Nephron (organoid): ENCODE measurements around the gene CORO2B.
"Not testable (repeated sequence)": the region's sequence is repeated elsewhere in the genome, so short reads cannot be mapped to it uniquely, and the experiment has no call there.

Experiments used
- H3K27ac Mint-ChIP-seq, 3 experiments: 2 replicates each; pipeline ENCODE4 v1.8.0; 2020; ENCODE audit warnings: mixed read lengths in 3 of 3, mild to moderate bottlenecking in 2 of 3, moderate library complexity in 1 of 3
- H3K27me3 Mint-ChIP-seq: 2 replicates; pipeline ENCODE4 v1.8.0; 2021; ENCODE audit warnings: low read depth, mild to moderate bottlenecking, moderate library complexity, mixed read lengths
- H3K36me3 Mint-ChIP-seq: 2 replicates; pipeline ENCODE4 v1.8.0; 2020; ENCODE audit warnings: low read depth, mixed read lengths
- H3K4me1 Mint-ChIP-seq: 2 replicates; pipeline ENCODE4 v1.8.0; 2020; ENCODE audit warnings: mixed read lengths
- H3K4me3 Mint-ChIP-seq, 3 experiments: 2 replicates each; pipeline ENCODE4 v1.8.0; 2020; ENCODE audit warnings: mild to moderate bottlenecking in 3 of 3, mixed read lengths in 3 of 3, moderate library complexity in 2 of 3
- H3K9me3 Mint-ChIP-seq: 2 replicates; pipeline ENCODE4 v1.8.0; 2020; ENCODE audit warnings: mixed read lengths
- TF ChIP-seq, protein P1 (sequence below), 3 experiments: fragments of 200-600 bp; sonication (generic); IDR thresholded peaks; one replicate each; pipeline ENCODE4 v1.5.0; 2021; ENCODE audit warnings: antibody characterized with exemption in 3 of 3; ENCODE audit not compliant: unreplicated experiment in 3 of 3

Gene CORO2B

DNA sequence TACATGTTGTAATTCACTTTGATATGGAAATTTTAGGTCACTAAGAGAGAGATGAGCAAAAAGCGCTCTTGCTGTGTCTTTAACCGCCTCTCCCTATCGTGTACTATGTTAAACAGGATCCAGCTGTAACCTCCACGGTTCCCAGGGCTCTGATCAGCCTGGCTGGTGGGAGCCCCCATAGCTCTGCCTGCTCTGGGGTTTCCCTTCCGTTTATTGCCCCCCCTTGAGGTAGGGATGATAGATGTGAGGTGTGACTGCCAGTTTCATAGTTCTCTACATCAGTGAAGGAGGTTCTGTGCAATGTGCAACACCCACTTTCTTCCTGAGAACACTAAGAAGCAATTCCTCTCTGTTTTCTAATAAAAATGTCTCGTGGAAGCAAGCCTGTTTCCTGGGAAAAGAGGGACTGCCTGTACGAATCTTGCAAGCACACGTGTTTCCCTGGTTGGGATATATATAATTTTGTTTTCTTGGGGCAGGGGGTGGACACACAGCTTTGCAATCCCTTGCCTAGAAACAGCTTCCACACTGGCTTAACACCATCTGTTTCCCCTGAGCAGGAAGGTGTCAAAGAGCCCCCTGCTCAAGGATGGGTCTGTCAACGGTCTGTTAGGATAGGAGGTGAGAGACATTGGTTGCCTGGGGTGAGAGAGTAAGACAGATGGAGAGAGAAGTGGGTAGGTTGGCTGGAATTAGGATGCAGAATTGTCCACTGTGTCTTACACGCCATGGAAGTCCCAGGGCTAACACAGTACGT, 23.8 kb downstream of the CORO2B start:
- TF ChIP-seq, protein P1, sequence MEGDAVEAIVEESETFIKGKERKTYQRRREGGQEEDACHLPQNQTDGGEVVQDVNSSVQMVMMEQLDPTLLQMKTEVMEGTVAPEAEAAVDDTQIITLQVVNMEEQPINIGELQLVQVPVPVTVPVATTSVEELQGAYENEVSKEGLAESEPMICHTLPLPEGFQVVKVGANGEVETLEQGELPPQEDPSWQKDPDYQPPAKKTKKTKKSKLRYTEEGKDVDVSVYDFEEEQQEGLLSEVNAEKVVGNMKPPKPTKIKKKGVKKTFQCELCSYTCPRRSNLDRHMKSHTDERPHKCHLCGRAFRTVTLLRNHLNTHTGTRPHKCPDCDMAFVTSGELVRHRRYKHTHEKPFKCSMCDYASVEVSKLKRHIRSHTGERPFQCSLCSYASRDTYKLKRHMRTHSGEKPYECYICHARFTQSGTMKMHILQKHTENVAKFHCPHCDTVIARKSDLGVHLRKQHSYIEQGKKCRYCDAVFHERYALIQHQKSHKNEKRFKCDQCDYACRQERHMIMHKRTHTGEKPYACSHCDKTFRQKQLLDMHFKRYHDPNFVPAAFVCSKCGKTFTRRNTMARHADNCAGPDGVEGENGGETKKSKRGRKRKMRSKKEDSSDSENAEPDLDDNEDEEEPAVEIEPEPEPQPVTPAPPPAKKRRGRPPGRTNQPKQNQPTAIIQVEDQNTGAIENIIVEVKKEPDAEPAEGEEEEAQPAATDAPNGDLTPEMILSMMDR (IDR thresholded peaks at IDR 0.05; ENCODE audit: unreplicated experiment in 3 of 3) = no peak
- H3K27ac Mint-ChIP-seq = peak overlapping the region; percentile 98 to 99 (median 99)
- H3K4me3 Mint-ChIP-seq = peak overlapping the region in 2 of 3 experiments; percentile 14 to 18
- peaks cover 3% of the 10 kb centered on the region for H3K9me3 Mint-ChIP-seq
- peaks cover 7% of the 10 kb centered on the region for H3K36me3 Mint-ChIP-seq
- peaks cover 7% of the 10 kb centered on the region for H3K27me3 Mint-ChIP-seq
- peaks cover 85% of the 10 kb centered on the region for H3K4me1 Mint-ChIP-seq

DNA sequence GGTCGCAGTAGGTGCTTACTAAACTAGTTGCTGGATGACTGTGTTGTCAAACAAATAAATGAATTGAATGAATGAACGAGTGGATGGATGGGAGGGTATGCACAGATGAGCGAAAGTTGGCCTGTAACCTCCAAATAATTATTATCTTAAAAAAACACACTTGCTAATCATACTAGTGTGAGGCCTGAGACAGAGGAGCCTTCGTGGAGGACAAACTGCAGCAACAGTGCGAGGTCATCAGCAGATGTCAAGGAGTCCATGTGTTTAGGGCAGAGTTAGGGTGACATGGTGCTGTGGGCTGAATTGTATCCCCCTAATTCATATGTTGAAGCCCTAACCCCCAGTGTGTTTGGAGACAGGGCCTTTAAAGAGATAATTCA, 24.4 kb downstream of the CORO2B start:
- peaks cover 81% of the 10 kb centered on the region for H3K4me1 Mint-ChIP-seq
- peaks cover 7% of the 10 kb centered on the region for H3K36me3 Mint-ChIP-seq
- peak overlapping the region; percentile 98 to 99 (median 99) for H3K27ac Mint-ChIP-seq
- H3K4me3 Mint-ChIP-seq = no peak overlapping the region
- peaks cover 3% of the 10 kb centered on the region for H3K9me3 Mint-ChIP-seq
- TF ChIP-seq, protein P1 (IDR thresholded peaks at IDR 0.05; ENCODE audit: unreplicated experiment in 3 of 3) = no peak
- peaks cover 7% of the 10 kb centered on the region for H3K27me3 Mint-ChIP-seq

DNA sequence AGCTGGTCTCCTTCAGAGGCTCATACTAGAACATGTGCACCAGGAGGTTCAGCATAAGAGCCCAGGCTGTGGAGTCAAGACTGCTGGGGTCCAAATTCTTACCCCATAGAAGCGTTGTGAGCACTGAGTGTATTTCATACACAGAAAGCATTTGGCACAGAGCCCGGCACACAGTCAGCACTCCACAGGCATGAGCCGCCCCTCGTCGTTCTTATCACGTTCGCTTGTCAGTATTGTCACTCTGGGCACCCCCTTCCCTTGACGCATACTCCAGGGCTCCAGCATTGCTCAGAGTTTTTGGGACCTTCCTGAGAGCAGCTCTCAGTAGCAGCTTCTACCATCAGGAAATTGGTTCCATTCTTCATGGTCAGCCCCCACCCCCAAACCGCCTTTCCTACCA, 25.2 kb downstream of the CORO2B start:
- TF ChIP-seq, protein P1 (IDR thresholded peaks at IDR 0.05; ENCODE audit: unreplicated experiment in 3 of 3) = no peak
- Mint-ChIP-seq H3K27me3 (peaks cover 7% of the 10 kb centered on the region), H3K9me3 (peaks cover 3% of the 10 kb centered on the region), H3K36me3 (peaks cover 7% of the 10 kb centered on the region), H3K4me3 (peak overlapping the region in 1 of 3 experiments; percentile 20), H3K27ac (peak overlapping the region; percentile 98 to 99 (median 99)), H3K4me1 (peaks cover 81% of the 10 kb centered on the region)

DNA sequence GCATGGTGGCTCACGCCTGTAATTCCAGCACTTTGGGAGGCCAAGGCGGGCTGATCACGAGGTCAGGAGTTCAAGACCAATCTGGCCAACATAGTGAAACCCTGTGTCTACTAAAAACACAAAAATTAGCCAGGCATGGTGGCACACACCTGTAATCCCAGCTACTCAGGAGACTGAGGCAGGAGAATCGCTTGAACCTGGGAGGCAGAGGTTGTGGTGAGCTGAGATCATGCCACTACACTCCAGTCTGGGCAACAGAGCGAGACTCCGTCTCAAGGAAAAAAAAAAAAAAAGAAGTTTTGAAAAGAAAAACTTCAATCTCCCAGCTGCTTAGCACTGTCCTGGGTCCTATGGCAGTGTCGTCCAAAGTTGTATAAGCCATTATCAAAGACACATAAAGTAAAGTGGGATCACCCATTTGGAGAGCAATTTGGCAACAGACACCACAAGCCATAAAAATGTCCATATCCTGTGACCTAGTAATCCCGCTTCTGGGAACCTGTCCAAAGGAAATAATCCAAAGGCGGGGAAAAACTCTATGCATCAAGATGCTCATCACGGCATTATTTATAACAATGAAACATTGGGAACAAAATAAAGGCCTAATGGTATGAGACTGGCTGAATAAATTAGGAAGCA, 26.2 kb downstream of the CORO2B start:
- not testable (repeated sequence) for H3K27me3 Mint-ChIP-seq

DNA sequence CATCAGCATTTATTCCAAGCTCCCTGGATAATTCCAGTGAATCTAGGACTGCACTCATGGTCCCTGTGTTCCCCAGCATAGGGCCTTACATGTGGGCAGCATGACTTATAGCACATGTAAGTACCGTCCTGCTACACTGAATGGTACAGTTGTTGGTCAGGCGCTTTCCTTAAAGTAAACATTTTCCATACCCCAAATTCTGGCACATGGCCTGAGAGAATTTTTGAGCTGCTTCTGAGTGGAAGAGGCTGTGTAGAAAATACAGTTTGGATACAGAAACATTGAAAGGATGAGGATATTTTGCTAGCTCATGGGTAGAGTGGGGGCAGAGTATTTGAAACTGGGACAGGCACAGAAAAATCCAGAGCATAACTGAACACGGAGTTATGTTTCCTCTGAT, 27.6 kb downstream of the CORO2B start:
- Mint-ChIP-seq H3K4me1 (peaks cover 65% of the 10 kb centered on the region), H3K27me3 (peaks cover 7% of the 10 kb centered on the region), H3K27ac (peak overlapping the region; percentile 90 to 98 (median 92)), H3K4me3 (peak overlapping the region in 1 of 3 experiments; percentile 14), H3K9me3 (peaks cover 3% of the 10 kb centered on the region), H3K36me3 (peaks cover 7% of the 10 kb centered on the region)
- TF ChIP-seq, protein P1 (IDR thresholded peaks at IDR 0.05; ENCODE audit: unreplicated experiment in 3 of 3) = no peak

More for the DNA sequence above, 26.2 kb downstream of the CORO2B start:
- Mint-ChIP-seq H3K4me1 (peaks cover 72% of the 10 kb centered on the region), H3K27ac (peak overlapping the region; percentile 98 to 99 (median 99)), H3K4me3 (peak overlapping the region; percentile 12 to 56 (median 22))
- not testable (repeated sequence) for H3K36me3 Mint-ChIP-seq, H3K9me3 Mint-ChIP-seq

DNA sequence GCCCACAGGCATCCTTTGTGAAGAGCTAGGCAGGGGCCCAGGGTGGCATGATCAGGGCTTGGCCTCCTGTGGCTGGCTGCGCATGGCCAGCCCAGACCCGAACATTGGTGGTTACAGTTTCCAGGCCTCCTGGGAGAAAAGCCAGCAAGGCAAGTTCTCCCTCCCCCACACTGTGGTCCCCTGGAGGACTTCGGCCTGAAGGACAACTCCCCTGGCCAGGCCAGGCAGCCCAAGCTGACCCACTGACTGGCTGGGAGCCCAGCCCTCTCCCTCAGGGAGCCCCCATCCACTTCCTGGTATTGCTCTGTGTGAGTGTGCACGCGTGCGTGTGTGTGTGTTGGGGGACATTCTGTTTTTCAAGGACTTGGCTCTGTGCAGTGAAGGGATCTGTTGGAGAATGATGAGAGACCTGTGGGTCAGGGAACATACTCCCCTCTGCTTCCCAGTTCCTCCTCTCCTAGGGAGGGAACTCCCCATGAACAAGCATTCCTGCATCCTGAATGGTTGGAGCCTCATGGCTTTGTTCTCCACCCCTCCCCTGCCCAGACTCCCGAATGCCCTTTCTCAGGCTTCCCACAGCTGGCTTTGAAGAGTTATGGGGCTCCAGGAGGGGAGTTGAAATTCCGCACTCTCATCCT, 29.5 kb downstream of the CORO2B start:
- H3K27ac Mint-ChIP-seq = peak overlapping the region; percentile 90 to 93 (median 93)
- TF ChIP-seq, protein P1 (IDR thresholded peaks at IDR 0.05; ENCODE audit: unreplicated experiment in 3 of 3) = no peak
- peaks cover 7% of the 10 kb centered on the region for H3K27me3 Mint-ChIP-seq
- peak overlapping the region; percentile 1 to 36 (median 19) for H3K4me3 Mint-ChIP-seq
- peaks cover 55% of the 10 kb centered on the region for H3K4me1 Mint-ChIP-seq
- peaks cover 3% of the 10 kb centered on the region for H3K9me3 Mint-ChIP-seq
- peaks cover 7% of the 10 kb centered on the region for H3K36me3 Mint-ChIP-seq
